Suprapubic skin (tissue), 4 donors: Measurements from ENCODE around the gene IRF8.

Source experiments
- CTCF ChIP-seq, 2 donors: fragments of 200-600 bp in 1 of 2; fragments of 450-650 bp in 1 of 2; sonication (generic) in 1 of 2; IDR thresholded peaks; one replicate each; pipeline ENCODE4 v1.5.1; 2016 to 2019; ENCODE audit warnings: antibody characterized with exemption in 2 of 2, mild to moderate bottlenecking in 1 of 2, moderate library complexity in 1 of 2
- EP300 ChIP-seq: sonication (generic); formaldehyde crosslinking; IDR thresholded peaks from one replicate; pipeline ENCODE4 v1.6.1; 2017; ENCODE audit warnings: antibody characterized with exemption
- POLR2A ChIP-seq, 2 donors: fragments of 450-650 bp; IDR thresholded peaks; one replicate each; pipeline ENCODE4 v1.6.1; 2017; ENCODE audit warnings: antibody characterized with exemption in 2 of 2, mild to moderate bottlenecking in 2 of 2, moderate library complexity in 2 of 2
- POLR2AphosphoS5 ChIP-seq, 3 donors: sonication (generic); formaldehyde crosslinking; IDR thresholded peaks; one replicate each; pipeline ENCODE4 v1.6.1; 2017; ENCODE audit warnings: antibody characterized with exemption in 3 of 3

DNA sequence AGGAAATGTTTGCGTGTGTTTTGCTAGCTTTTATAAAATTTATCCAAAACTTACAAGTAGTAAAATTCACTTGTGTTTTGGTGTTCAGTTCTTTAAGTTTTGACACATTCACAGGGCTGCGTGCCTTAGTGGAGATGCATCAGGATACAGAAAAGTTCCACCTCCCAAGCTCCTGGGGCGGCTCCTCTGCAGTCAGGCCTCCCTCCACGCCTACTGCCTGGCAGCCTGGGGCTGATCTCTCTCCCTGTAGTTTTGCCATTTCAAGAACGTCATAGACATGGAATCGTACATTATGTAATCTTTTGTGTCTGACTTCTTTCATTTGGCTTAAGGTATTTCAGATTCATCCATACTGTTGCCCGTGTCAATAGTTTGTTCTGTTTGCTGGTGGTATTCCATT is 27.2 kb upstream of the IRF8 start:
- TF ChIP-seq CTCF (IDR thresholded peaks at IDR 0.05) (no peak), POLR2AphosphoS5 (IDR thresholded peaks at IDR 0.05) (no peak), POLR2A (IDR thresholded peaks at IDR 0.05) (no peak), EP300 (no peak)
